ENCODE measurements around the gene AICDA. TPM values are rescaled to one million over a fixed set of nuclear protein-coding genes. Genes with fewer than 3 reads are reported as not detected.
"Not testable (repeated sequence)": the region's sequence is repeated elsewhere in the genome, so short reads cannot be mapped to it uniquely, and the experiment has no call there.

AICDA gene
- total RNA-seq, 1 experiment from 2014 or later, result not detected

DNA sequence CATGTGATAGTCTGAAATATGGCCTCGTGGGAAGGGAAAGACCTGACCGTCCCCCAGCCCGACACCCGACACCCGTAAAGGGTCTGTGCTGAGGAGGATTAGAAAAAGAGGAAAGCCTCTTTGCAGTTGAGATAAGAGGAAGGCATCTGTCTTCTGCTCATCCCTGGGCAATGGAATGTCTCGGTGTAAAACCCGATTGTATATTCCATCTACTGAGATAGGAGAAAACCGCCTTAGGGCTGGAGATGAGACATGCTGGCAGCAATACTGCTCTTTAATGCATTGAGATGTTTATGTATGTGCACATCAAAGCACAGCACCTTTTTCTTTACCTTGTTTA is 23.3 kb upstream of the AICDA start:
- H3K4me3 ChIP-seq; DNase-seq (ENCODE audit: low read depth in 1 of 2, low spot score in 2 of 2); H3K4me1 ChIP-seq (replicated peaks); H3K36me3 ChIP-seq; H3K27me3 ChIP-seq (replicated peaks); H3K9me3 ChIP-seq (replicated peaks); H3K27ac ChIP-seq: not testable (repeated sequence)

DNA sequence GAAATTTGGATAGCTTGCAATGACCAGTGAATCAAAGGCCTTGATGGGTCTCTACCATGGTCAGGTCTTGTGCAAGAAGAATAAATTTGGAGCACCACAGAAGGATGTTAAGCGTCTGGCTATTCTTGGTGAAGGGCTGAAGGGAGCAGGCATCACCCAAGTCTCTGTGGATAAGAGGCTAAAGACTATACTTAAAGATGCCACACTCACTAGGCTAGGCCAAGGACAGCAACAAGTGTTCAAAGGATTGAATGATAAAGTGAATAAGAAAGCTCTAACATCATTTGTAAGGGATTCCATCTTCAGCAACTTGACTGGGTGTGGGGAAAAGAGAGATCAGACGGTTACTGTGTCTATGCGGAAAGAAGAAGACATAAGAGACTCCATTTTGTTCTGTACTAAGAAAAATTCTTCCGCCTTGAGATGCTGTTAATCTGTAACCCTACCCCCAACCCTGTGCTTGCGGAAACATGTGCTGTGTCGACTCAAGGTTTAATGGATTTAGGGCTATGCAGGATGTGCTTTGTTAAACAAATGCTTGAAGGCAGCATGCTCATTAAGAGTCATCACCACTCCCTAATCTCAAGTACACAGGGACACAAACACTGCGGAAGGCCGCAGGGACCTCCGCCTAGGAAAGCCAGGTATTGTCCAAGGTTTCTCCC is 22.8 kb upstream of the AICDA start:
- H3K4me1 ChIP-seq (replicated peaks); H3K36me3 ChIP-seq; H3K4me3 ChIP-seq; DNase-seq (ENCODE audit: low read depth in 1 of 2, low spot score in 2 of 2); H3K27me3 ChIP-seq (replicated peaks); H3K27ac ChIP-seq; H3K9me3 ChIP-seq (replicated peaks): not testable (repeated sequence)

DNA sequence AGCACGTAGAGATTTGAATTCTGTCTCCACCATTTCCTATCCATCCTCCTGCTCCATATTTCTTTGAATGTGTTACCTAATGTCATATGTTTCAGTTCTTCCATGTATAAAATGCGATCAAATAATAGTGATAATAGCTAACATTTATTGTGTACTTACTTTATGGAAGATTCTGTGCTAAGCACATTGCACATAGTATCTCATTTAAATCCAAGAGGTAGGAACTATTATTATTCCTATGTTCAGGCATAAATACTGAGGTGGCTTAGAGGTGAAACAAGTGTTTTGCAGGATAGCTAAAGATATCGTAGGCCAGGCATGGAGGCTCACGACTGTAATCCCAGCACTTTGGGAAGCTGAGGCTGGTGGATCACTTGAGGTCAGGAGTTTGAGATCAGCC is 17.5 kb upstream of the AICDA start:
- DNase-seq (ENCODE audit: low read depth in 1 of 2, low spot score in 2 of 2), result no peak
- Histone ChIP-seq H3K4me1 (replicated peaks) (no peaks in the 10 kb centered on the region), H3K4me3 (no peak overlapping the region), H3K27me3 (replicated peaks) (peaks cover 4% of the 10 kb centered on the region; the same call in 1 of the 2 replicates), H3K36me3 (no peaks in the 10 kb centered on the region), H3K9me3 (replicated peaks) (no peaks in the 10 kb centered on the region), H3K27ac (no peak overlapping the region)

DNA sequence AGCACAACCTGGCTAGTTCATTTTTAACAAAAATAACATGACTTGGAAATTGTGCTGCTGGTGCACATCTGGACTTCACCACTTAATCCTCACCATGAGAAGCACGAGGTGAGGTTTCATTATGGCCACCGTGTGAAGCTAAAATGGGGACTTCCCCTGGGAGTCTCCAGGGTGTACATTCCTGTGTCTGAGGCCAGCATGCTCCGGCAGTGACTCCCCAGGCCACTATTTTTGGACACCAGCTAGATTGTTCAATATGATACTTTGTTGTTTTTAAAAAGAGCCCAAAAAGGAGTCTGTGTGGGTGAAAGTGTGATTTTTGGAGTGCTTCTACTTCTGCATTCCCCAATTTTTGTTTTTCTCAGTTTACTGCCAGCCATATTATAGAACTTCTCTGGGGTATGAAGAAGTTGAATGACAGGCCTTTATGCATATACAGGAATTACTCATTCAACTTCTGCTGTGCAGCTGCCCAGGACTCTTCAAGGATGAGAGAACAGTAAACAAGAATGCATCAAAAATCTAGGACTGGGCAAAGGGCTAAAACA is 16.9 kb upstream of the AICDA start:
- no peaks in the 10 kb centered on the region for H3K36me3 ChIP-seq
- H3K27me3 ChIP-seq (replicated peaks), result peaks cover 4% of the 10 kb centered on the region; the same call in 1 of the 2 replicates
- no peak overlapping the region for H3K4me3 ChIP-seq
- H3K9me3 ChIP-seq (replicated peaks), result no peaks in the 10 kb centered on the region
- peak in 1 of 2 experiments; percentile 9 for DNase-seq (ENCODE audit: low read depth in 1 of 2, low spot score in 2 of 2)
- no peaks in the 10 kb centered on the region for H3K4me1 ChIP-seq (replicated peaks)
- H3K27ac ChIP-seq, result no peak overlapping the region

DNA sequence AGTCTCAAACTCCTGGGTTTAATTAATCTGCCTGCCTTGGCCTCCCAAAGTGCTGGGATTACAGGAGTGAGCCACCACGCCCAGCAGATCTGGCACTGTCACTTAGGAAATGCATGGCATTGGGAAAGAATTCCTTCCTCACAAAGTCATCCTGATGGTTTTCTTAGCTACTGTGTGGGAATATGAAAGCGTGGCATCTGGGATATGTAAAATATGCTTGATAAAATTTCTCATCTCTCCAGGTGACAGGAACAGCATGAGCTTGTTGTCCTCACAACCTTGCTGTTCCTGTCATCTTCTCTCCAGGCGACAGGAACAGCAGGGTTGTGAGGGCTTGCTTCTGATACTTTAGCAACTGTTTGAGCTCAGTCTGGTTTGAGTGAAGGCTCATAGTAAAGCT is 16.1 kb upstream of the AICDA start:
- no peak overlapping the region for H3K27ac ChIP-seq
- peaks cover 4% of the 10 kb centered on the region; the same call in 1 of the 2 replicates for H3K27me3 ChIP-seq (replicated peaks)
- H3K36me3 ChIP-seq, result no peaks in the 10 kb centered on the region
- H3K4me1 ChIP-seq (replicated peaks), result no peaks in the 10 kb centered on the region
- H3K4me3 ChIP-seq, result no peak overlapping the region
- DNase-seq (ENCODE audit: low read depth in 1 of 2, low spot score in 2 of 2), result no peak
- H3K9me3 ChIP-seq (replicated peaks), result no peaks in the 10 kb centered on the region

DNA sequence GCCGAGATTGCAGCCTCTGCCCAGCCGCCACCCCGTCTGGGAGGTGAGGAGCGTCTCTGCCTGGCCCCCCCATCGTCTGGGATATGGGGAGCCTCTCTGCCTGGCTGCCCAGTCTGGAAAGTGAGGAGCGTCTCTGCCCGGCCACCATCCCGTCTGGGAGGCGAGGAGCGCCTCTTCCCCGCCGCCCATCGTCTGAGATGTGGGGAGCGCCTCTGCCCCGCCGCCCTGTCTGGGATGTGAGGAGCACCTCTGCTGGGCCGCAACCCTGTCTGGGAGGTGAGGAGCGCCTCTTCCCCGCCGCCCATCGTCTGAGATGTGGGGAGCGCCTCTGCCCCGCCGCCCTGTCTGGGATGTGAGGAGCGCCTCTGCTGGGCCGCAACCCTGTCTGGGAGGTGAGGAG is 12.1 kb upstream of the AICDA start:
- H3K9me3 ChIP-seq (replicated peaks); H3K4me1 ChIP-seq (replicated peaks); H3K27ac ChIP-seq; DNase-seq (ENCODE audit: low read depth in 1 of 2, low spot score in 2 of 2); H3K27me3 ChIP-seq (replicated peaks); H3K4me3 ChIP-seq; H3K36me3 ChIP-seq: not testable (repeated sequence)

DNA sequence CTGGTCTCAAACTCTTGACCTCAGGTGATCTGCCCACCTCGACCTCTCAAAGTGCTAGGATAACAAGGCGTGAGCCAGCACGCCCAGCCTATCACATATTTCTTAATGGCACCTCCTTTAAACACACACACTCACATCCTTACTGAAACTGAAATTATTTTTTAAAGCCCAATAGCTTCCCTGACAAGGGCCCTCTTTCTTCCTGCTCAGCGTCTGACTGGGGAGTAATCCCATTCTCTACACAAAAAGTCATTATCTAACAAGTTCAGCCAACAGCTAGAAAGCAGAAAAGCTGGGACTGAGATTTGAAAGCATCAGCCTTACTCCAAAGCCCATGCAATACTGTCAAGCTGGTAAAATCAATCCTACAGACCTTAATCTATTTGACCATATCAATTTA is 10.0 kb upstream of the AICDA start:
- no peaks in the 10 kb centered on the region for H3K27me3 ChIP-seq (replicated peaks)
- H3K4me1 ChIP-seq (replicated peaks), result no peaks in the 10 kb centered on the region
- no peak overlapping the region for H3K4me3 ChIP-seq
- H3K36me3 ChIP-seq, result no peaks in the 10 kb centered on the region
- H3K9me3 ChIP-seq (replicated peaks), result no peaks in the 10 kb centered on the region
- DNase-seq (ENCODE audit: low read depth in 1 of 2, low spot score in 2 of 2), result no peak
- no peak overlapping the region for H3K27ac ChIP-seq

DNA sequence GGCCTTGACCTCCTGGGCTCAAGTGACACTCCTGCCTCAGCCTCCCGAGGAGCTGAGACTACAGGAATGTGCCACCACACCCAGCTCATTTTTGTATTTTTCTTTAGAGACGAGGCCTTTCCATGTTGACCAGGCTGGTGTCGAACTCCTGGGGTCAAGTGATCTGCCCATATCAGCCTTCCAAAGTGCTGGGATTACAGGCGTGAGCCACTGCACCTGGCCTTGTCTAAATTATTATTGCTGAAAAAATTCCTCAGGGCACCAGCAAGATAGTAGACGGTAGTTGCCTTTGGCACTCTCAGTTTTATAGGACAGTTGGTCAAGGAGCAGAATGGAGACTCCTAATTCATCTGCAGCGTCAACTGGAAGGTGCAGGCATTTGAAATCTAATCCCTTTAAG is 2.5 kb upstream of the AICDA start:
- no peak for DNase-seq (ENCODE audit: low read depth in 1 of 2, low spot score in 2 of 2)
- no peak overlapping the region for H3K27ac ChIP-seq
- no peaks in the 10 kb centered on the region for H3K4me1 ChIP-seq (replicated peaks)

DNA sequence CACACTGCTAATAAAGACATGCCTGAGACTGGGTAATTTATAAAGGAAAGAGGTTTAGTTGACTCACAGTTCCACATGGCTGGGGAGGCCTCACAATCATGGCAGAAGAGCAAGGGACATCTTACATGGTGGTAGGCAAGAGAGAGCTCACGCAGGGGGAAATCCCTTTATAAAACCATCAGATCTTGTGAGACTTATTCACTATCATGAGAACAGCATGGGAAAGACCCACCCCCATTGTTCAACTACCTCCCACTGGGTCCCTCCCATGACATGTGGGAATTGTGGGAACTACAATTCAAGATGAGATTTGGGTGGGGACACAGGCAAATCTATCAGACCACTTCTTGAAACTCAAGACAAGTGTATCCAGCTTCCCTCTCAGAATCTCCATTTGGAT is 1.2 kb upstream of the AICDA start:
- H3K4me3 ChIP-seq; H3K4me1 ChIP-seq (replicated peaks); H3K27ac ChIP-seq; H3K36me3 ChIP-seq; H3K27me3 ChIP-seq (replicated peaks); H3K9me3 ChIP-seq (replicated peaks); DNase-seq (ENCODE audit: low read depth in 1 of 2, low spot score in 2 of 2): not testable (repeated sequence)

More for the DNA sequence above, 2.5 kb upstream of the AICDA start:
- Histone ChIP-seq H3K36me3 (no peaks in the 10 kb centered on the region), H3K4me3 (no peak overlapping the region), H3K27me3 (replicated peaks) (0 out of 2 replicates have a peak, but pooled peaks cover 3% of the 10 kb centered on the region), H3K9me3 (replicated peaks) (no peaks in the 10 kb centered on the region)

DNA sequence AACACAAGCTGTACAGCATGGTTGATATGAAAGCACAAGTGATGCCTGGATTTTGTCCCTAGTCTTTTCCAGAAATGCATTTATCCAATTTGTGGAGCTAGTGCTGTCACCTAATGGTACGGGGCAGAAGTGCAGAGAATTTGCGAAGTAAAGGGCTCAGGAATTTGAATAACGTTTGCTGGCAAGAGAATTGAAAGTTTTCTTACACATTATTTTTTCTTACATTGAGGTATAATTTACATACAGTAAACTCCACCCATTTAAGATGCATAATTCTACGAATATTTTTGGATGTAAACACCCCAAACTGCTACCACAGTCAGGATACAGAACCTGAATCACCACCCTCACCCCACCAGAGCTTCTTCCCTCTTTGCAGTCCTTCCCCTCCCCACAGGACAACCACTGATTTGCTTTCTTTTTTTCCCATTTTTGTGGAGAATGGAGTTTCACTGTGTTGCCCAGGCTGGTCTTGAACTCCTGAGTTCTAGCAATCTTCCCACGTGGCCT is 3.5 kb downstream of the AICDA start:
- H3K4me1 ChIP-seq (replicated peaks), result no peaks in the 10 kb centered on the region
- no peaks in the 10 kb centered on the region for H3K27me3 ChIP-seq (replicated peaks)
- no peaks in the 10 kb centered on the region for H3K9me3 ChIP-seq (replicated peaks)
- H3K36me3 ChIP-seq, result no peaks in the 10 kb centered on the region
- no peak overlapping the region for H3K27ac ChIP-seq
- peak in 1 of 2 experiments; percentile 14 for DNase-seq (ENCODE audit: low read depth in 1 of 2, low spot score in 2 of 2)
- H3K4me3 ChIP-seq, result no peak overlapping the region

DNA sequence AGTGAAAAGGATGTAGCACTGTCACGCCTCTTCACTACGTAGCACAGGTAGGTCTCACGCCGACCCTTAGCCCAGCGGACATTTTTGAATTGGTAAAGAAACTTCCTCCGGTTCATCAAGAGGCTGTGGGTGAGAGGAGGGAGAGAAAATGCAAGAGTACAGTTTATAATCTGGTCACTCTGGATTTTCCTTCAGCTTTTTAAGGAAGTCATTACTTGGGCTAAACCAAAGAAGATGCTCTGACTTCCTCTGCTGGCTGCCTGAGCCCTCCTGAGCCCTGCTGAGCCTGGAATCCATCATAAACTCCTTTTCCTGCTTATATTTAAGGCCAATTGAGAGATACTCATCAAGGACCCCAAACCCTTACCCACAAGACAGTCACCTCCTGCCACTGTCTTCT is 5.8 kb downstream of the AICDA start:
- Histone ChIP-seq H3K27ac (no peak overlapping the region), H3K9me3 (replicated peaks) (no peaks in the 10 kb centered on the region), H3K4me1 (replicated peaks) (no peaks in the 10 kb centered on the region), H3K4me3 (no peak overlapping the region), H3K27me3 (replicated peaks) (no peaks in the 10 kb centered on the region), H3K36me3 (no peaks in the 10 kb centered on the region)
- no peak for DNase-seq (ENCODE audit: low read depth in 1 of 2, low spot score in 2 of 2)

DNA sequence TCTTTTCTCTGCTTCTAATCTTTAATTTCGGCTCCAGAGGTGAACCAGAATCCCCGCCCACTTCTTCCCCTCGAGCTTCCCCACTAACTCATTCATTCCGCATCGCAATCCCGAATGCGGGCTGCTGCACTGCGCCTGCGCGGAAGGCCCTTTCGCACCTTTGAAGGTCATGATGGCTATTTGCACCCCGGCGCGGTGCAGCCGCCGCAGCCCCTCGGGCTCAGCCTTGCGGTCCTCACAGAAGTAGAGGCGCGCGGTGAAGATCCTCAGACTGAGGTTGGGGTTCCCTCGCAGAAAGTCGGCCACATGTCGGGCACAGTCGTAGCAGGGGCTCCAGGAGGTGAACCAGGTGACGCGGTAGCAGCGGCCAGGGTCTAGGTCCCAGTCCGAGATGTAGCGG is 7.6 kb downstream of the AICDA start:
- H3K4me3 ChIP-seq, result no peak overlapping the region

DNA sequence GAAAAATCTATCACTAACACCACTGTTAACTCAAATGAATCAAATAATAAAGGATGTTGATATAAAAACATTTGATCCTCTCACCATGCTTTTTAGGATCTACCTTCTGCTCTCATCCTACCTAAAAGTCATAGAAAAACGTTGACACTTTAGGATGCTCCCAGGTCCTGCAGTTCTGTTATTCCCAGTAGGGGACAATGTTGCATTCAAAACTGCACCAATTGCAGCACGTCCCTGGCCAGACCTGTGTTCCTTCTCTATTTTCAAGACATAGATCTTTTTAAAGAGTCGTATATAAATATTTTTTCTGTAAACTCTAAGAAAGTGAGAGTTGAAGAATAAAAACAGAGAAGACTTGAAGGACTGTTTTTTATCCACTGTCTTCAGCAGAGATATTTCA is 8.8 kb downstream of the AICDA start:
- H3K9me3 ChIP-seq (replicated peaks), result no peaks in the 10 kb centered on the region
- no peaks in the 10 kb centered on the region for H3K4me1 ChIP-seq (replicated peaks)
- H3K4me3 ChIP-seq, result no peak overlapping the region
- no peak overlapping the region for H3K27ac ChIP-seq
- no peak for DNase-seq (ENCODE audit: low read depth in 1 of 2, low spot score in 2 of 2)
- no peaks in the 10 kb centered on the region for H3K27me3 ChIP-seq (replicated peaks)
- H3K36me3 ChIP-seq, result no peaks in the 10 kb centered on the region

More for the DNA sequence above, 7.6 kb downstream of the AICDA start:
- H3K27ac ChIP-seq, result no peak overlapping the region
- no peaks in the 10 kb centered on the region for H3K36me3 ChIP-seq
- no peak for DNase-seq (ENCODE audit: low read depth in 1 of 2, low spot score in 2 of 2)
- H3K27me3 ChIP-seq (replicated peaks), result no peaks in the 10 kb centered on the region
- no peaks in the 10 kb centered on the region for H3K4me1 ChIP-seq (replicated peaks)
- no peaks in the 10 kb centered on the region for H3K9me3 ChIP-seq (replicated peaks)

DNA sequence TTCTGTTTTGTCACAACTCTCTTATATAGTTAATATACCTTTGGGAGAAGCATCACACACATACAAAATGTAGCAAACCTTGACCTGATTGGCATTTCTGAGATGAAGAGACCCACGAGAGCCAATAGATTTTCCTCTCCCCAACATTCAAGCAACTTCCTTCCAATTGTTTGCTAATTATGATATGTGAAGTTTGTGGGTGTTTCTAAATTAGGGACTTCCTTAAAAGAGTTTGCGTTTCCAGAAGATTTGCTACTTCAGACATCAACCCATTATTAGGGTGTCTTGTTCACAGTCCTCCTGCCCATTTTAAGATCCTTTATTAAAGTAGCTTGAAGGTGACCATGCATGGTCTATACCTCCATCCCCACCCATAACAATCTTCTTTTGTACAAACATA is 9.4 kb downstream of the AICDA start:
- Histone ChIP-seq H3K27me3 (replicated peaks) (no peaks in the 10 kb centered on the region), H3K9me3 (replicated peaks) (no peaks in the 10 kb centered on the region), H3K36me3 (no peaks in the 10 kb centered on the region), H3K4me3 (no peak overlapping the region), H3K27ac (no peak overlapping the region), H3K4me1 (replicated peaks) (no peaks in the 10 kb centered on the region)
- DNase-seq (ENCODE audit: low read depth in 1 of 2, low spot score in 2 of 2), result no peak

DNA sequence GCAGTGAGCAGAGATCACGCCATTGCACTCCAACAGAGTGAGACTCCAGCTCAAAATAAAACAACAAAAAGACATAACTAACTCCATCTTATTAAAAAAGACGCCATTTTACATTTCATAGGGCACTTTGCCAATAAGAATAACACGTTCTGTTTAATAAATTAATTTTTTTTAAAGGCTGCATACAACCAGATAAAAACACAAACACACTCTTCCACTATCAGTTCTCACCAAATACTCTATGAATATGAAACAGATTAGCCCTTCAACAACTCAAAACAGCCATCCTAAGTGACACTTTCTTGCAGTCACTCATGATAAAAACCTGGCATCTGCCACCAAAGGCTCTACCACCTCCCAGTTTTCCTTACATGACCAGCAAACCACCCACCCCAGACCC is 16.1 kb downstream of the AICDA start:
- no peak for DNase-seq (ENCODE audit: low read depth in 1 of 2, low spot score in 2 of 2)
- Histone ChIP-seq H3K27ac (no peak overlapping the region), H3K4me3 (no peak overlapping the region), H3K9me3 (replicated peaks) (no peaks in the 10 kb centered on the region), H3K36me3 (no peaks in the 10 kb centered on the region), H3K27me3 (replicated peaks) (no peaks in the 10 kb centered on the region), H3K4me1 (replicated peaks) (no peaks in the 10 kb centered on the region)

Data from SJSA1 (cell line).